Activated CD8-positive, alpha-beta memory T cell treated with anti-CD3 and anti-CD28 coated beads, Interleukin-2, amount 50 U/mL, for 4 hours (primary cell): ENCODE data around the gene TBX1.

Experiments used
- DNase-seq: peaks from one replicate; pipeline ENCODE4 v3.0.0-alpha.2; 2020

TBX1 gene

DNA sequence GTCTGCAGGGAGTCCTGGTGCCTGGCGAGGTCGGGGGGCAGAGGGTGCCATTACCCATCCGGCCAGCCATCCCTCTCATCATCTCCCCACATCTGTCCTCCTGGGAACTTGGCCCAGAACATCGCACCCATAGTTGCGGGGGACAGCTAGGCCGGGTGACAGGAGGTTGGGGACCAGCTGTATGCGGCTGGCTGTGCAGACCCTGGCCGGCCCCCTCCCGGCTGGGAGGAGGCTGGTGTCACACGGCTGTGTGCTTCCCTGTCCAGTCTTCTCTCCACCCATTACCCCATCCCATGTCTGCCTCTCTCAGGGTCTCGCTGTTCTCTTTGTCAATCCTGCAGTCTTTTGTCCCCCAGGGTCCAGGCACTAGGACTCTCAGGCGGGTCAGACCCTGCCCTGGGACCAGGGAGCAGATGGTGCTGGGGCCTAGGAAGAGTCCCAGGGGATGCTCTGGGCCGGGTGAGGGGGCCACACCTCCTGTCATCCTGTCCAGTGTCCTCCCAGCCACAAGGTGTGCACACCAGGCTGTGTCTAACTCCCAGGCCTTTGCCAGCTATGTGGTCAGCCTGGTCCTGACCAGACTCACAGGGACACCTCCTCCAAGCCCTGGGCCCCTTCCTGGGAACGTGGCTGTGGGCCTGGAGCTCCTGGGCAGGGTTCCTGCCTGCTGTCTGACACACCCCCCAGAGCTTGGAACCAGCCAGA, 6.4 kb upstream of the TBX1 start:
- no peak for DNase-seq

DNA sequence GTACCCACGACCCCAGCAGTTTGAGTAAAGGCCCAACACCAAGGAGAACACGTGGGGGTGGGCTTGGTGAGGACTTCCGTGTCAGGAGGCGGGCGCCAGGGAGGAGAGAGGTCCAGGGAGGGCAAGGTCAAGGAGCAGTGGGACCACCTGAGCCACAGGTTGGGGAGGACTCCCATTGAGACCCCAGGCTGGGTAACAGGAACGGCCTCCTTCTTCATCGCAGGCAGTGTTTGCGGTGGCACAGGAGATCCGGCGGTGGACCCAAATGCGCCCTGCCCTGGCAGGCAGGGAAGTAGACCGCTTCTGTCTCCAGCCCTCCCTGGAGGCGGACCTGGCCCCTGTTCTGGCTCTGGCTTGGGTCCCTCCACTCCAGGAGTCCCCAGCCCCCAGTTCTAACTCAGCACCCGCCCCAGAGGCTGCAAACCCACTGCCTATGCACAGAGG, 5.9 kb upstream of the TBX1 start:
- no peak for DNase-seq

DNA sequence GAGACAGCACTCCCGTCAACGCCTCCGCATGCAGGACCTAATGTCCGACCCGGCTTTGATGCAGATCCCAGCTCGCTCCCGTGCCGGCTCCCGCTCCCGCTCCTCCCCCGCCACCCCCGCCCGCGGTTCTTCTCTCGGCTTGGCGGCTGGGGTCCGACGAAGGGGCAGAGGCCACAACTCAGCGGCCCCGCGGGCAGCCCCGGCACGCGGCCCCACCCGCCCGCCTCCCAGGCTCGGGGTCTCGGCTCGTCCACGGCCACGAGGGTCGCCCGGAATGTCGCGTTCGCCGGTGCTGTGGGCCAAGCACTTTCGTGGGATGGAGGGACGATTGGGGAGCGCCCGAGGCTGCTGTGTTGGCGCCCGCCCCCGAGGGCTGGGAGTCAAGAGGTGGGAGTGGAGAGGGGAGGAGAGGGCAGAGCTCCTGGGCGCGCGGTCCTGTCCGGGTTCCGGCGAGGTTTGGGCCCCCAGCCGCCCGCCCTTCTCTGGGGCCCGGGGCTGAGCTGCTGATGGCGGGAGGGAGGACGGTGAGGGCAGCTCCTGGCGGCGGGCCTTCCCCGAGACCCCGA, 5.3 kb upstream of the TBX1 start:
- no peak for DNase-seq

DNA sequence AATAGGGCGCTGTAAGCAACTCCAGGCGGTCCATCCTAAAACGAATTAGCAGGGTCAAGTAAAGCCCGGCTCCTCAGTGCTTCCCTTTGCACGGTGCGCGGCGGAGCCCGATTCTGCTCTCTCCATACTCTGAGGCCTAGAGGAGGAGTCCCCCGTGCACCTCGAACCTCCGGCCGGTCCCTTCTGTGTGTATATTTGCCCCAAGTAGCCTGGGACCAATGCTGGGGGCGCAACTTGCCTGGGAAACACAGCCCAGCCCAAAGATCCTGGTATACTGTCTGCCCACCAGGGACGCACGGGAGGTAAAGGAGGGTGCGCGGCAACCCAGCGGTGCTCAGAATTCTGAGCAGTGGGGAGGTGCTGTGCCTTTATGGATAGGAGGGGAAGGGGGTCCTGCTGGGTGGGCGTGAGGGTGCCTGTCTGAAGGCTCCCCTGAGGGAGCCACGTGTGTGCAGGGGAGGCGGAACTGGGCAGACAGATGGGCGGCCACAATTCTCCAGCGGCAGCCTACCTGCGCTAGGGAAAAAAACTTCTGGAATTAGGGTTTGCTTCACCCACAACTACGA, 4.8 kb upstream of the TBX1 start:
- DNase-seq = no peak

DNA sequence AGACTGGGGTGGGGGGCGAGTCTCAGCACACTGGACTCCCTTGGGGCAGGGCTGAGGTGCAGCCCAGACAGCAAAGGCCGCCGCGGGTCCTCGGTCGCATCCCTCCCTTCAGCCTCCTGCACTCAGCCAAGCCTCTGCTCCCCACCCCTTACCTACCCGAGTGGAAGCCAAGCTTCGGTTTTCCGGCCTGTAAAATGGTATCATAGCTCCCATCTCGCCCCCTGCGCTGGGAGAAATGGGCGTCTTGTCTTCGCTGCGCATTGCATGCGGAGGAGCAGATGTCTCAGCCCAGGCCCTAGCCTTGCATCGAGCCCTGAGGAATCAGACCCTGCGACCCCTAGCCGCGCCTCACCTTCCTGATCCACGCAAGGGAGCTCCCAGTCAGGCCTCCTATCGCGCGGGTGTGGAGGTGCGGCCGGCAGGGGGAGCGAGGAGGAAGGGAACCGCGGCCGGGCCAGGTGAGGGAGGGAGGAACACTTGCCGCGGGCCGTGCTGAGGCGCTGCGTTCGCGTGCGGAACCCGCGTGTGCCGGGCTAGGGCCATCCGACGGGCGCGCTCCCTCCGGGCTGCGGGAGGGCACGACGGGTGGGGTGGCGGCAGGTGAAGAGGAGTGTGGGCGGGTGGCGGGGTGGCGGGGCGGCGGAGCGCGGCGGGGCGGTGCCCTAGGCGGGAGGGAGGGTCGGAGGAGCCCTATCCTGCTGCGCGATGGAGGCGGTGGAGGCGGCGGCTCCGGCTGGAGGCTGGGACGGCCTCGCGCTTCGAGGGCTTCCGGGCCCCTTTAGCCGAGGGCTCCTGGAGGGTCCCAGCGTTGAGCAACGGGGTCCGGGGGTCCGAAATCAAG, 4.1 kb upstream of the TBX1 start:
- peak; percentile 64 for DNase-seq

DNA sequence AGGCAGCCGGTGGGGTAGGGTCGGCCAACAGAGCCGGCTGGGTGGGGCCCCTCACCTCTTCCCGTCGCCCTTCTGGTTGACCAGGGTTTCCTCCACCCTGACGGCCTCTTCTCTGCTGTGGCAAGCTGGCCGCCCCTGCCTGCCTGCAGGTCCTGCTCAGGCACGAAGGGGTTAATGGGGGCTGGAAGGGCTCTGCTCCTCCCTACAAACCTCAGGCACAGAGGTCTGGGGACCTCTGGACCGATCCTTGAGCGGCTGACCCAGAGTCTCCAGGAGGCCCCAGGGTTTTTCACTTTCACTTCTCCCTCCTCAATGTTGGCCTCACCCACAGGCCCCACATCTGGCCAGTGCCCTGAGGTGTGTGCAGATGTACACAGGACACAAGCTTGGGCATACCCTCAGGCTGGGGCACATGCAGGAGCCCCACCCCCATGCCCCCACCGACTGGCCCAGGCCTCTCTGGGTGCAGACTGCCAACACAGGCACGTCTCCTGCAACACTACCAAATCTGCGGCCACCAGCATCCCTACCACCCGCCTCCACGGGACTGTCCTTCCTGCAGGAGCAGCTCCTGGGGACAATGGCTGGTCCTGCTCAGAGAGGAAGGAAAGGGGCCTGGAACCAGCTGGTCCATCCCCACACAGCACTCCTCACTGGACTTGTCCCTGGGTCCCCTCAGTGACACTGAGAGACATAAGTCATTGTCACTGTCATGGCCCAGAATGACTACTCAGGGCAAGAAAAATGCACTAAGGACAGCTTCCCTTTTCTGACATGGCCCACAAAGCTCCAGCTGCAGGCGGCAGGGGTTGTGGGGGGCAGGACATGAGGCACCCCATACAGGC, 3.2 kb upstream of the TBX1 start:
- no peak for DNase-seq

DNA sequence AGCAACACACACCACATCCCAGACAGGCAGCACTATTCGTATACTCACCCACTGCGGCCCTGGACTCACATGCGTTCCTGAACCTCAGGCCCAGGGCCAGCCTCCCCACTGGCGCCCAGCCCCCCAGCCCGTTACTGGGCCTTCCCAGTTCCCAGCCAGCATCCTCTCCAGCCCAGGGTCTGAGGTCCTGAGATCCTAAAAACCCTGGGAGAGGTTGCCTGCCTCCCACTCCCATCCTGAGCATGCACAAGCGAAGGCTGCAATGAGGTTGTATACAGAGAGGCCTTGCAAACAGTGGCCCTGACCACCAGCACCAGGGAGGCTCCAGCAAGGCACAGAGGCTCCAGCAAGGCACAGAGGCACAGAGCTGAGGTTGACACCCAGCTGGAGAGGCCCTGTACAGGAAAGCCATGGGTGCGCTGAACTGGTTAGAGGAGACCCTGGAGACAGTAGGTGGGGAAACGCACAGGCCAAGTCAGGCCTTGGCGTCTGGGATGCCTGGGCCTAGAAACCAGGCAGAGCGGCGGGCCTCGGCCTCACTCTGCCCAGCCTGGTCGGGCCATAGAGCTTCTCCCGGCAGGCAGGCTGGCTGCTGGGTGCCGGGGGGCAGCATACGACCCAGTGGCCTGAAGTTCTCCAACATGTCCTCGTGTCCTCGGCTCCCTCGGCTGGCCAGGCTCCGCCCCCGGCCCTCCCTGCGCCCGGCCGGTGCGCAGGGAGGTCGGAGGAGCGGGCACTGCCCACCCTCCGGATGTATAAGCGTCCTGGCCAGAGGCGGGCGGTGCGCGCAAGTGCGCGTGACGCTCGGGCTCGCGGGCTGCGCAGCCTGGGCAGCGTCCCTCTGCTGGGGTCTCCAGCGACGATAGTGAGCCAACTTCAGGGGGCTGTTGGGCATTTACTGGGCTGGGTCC, 2.3 kb upstream of the TBX1 start:
- no peak for DNase-seq

DNA sequence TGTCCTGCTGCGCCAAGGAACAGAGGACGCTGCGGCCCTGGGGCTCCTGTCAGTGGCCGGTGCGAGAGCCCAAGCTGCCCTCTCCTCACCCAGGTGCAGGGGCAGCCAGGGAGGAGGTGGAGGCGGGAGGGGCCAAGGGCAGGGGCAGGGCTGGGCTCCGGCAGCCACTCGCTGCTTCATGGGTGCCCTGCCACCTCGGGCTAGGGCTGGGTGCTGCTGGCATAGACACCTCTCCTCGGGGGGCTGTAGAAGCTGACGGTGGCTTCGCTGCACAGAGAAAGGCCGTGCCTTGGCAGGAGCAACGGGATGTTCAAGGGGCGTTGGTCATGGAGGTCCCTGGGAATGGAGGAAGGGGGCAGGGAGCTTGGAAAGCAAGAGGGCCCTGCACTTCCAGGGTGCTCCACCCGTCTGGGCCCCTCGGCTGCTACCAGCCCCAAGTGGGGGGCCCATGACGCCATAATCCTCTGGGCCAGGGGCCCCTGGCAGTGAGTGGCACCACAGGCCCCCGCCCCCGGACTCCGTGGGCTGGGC, 1.6 kb upstream of the TBX1 start:
- DNase-seq = no peak

DNA sequence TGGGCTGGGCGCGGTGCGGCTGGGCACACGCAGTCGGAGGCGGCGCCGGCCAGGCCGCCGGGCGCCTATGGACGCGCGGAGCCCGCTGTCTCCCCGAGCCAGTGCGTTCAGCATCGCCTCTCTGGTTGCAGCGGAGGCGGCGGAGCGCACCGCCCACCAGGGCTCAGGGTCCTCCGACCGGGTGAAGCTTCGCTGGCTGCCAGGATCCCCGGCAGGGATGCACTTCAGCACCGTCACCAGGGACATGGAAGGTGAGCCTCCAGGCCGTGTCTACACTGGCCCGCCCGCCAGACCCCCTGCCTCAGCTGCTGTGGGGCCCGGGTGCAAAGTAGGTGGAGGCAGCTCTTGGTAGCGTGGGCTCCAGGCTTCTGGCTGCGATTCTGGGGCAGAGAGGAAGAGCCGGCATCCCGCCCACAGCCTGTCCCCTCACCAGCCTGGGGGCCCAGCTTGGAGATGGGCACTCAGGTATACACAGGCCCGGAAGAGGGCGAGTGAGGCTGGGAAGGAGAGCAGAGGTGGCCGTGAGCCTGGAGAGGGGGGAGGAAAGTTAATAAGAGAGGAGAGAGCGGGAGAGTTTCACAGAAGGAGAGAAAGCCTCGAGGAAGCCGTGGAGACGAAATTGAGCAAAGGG, 1.0 kb upstream of the TBX1 start:
- DNase-seq = no peak

DNA sequence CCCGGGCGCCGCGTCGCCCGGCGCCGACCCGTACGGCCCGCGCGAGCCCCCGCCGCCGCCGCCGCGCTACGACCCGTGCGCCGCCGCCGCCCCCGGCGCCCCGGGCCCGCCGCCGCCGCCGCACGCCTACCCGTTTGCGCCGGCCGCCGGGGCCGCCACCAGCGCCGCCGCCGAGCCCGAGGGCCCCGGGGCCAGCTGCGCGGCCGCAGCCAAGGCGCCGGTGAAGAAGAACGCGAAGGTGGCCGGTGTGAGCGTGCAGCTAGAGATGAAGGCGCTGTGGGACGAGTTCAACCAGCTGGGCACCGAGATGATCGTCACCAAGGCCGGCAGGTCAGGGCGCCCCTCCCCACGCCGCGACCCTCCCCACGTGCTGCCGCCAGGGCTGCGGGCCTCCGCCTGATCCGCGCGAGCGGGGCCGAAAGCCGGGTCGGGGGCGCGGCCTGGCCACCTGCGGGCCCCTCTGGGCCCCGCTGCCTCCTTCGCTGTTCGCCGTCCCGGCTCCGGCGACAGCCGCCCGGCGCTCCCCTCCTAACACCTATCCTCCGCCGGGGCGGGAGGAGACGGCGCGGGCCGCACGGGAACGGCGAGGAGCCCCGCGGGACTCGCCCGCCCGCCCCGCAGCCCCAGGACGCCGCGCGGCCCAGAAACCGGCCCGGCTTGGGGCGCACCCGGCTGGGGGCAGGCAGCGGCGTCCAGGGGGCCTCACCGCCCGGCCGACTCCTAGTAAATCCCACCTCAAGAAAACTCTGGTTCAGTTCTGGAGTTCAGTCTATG, 560 bp downstream of the TBX1 start:
- DNase-seq = no peak

DNA sequence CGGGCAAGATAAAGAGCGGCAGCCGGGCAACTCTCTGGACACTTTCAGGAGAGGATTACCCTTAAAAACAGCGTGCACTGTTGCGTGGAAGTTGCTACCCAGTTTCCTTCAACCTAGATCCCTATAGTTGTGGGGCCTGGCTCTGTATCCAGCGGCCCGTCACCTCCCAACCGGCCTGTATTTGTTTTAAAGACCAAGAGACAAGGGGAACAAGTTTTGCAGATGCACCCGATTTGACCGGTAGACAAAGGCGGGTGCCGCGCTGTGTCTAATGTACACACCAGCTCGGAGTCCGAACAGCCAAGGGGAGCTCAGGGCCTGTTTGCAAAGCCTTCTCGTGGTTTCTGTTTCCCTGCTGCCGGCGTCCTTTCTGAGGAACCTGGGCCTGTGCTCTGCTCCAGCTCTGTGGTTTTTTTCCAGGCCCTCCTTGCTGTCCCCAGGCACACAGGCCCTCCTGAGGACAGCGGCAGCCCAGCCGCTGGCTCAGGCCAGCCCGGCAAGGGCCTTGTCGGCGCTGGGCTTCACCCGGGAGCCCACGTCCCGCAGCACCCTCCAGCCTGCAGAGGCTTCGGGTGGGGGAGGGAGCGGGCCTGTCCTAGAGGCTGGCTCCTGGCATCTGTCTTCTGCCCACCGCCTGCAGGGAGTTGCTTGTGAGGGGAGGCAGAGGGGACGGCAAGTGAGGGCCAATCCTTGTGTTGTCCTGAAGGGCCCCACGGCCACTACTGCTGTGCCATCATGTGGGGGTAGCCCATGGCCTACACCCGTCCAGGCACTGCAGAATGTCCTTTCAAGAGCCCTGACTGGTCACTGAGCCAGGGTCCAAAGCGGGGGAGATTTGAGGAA, 1.4 kb downstream of the TBX1 start:
- no peak for DNase-seq

DNA sequence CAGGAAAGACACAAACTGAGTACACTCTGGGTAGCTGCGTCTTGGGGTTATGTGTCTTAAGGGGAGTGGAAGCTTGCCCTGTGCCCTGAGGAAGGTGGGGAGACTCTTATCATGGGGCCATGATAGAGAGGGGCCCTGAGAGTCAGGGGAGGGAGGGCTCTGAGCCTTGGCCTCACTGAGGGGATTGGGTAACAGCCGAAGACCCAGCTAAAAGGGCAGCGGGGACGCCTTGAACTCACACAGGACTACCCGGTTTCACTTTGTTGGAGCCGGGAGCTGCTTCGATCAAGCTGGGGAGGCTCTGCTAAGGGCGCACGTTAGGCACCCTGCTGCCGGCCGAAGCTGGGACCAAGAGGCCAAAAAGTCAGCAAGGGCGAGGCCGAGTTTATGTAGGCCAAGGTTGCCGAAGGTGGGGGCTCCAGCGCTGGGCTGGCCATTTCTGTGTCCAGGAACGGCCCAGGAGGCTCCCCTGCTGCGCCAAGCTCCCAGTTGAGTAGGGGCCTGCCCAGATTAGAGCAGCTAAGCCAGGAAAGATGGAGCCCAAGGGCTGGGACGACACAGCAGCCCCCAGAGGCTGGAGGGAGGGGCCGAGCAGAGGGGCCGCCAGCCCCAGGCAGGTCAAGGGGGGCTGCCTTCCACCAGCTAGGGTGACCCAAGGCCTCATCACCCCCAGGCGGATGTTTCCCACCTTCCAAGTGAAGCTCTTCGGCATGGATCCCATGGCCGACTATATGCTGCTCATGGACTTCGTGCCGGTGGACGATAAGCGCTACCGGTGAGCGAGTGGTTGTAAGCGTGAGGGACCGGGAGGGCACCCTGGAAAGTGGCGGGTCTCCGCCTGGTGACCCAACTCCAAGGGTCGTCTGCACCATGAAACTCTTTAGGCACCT, 2.2 kb downstream of the TBX1 start:
- DNase-seq = no peak

DNA sequence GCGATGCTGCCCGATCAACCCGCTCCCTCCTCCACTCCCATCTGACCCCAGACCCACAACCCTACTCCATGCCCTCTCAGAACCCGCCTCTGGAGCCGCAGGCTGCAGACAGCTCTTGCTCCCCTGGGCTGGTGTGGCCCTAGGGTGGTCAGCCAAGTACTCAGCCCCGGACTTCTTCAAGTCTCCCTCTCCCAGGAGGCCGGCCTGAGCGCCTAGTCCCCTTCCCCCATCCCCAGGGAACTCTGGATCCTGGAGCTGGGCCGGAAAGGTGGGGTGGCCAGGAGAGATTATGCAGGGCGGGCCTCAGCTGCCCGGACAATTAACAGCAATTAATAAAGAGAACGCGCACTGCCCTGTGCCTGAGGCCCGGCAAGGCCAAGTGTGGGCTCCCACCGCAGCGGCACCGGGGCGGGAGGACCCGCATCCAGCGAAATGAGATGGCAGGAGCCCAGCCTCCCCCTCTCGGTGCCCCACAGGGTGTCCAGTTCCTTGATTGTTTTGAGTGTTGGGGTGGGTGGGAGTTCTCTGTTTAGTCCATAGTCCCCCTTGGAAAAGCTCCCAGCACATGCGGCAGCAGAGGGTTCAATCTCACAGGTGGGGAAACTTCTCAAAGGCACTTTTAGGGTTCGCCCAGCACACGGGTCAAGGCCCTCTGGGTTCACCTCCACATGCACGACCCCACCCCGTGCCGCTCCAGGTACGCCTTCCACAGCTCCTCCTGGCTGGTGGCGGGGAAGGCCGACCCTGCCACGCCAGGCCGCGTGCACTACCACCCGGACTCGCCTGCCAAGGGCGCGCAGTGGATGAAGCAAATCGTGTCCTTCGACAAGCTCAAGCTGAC, 3.1 kb downstream of the TBX1 start:
- no peak for DNase-seq

DNA sequence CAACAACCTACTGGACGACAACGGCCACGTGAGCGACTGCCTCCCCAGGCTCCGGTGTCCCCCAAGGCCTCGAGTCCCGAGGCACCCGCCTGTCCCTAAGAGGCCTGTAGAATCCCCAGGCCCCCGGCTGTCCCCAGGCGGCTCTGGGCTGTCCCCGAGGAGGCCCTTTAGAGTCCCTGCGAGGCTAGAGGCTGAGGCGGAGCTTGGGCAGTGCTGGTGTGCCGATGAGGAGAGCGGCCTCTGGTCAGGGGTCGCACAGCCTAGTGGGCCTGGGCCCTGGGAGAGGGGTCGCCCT, 3.7 kb downstream of the TBX1 start:
- no peak for DNase-seq

DNA sequence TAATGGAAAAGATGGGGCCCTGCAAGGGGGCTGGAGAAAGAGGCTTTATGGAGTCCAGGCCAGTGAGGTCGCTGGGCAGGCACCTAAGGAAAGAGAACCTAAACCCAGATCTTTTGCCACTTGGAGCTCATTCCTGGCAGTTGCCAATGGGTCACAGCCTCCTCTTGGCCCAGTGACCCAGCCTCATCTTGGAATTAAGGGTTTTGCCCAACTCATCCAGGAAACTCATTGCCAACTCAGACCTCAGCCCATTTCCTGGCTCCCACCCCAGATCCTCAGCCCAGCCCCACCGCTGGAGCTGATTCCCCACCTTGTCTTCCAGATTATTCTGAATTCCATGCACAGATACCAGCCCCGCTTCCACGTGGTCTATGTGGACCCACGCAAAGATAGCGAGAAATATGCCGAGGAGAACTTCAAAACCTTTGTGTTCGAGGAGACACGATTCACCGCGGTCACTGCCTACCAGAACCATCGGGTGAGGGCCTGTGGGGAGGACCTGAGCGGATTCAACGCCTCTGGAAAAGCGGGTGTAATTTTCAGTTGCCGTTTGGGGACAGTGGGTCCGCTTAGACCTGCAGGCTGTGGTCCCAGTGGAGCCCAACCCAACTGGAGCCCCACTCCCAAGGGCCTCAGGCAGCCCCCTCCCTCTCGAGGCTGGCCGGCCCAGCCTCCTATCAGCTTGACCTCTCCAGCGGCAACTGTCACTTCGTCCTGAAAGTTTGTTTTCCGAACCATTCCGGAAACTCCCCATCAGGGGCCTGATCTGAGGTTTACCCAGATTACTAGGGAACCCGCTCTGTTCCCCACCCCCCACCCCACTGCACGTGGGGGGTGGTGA, 4.3 kb downstream of the TBX1 start:
- no peak for DNase-seq

DNA sequence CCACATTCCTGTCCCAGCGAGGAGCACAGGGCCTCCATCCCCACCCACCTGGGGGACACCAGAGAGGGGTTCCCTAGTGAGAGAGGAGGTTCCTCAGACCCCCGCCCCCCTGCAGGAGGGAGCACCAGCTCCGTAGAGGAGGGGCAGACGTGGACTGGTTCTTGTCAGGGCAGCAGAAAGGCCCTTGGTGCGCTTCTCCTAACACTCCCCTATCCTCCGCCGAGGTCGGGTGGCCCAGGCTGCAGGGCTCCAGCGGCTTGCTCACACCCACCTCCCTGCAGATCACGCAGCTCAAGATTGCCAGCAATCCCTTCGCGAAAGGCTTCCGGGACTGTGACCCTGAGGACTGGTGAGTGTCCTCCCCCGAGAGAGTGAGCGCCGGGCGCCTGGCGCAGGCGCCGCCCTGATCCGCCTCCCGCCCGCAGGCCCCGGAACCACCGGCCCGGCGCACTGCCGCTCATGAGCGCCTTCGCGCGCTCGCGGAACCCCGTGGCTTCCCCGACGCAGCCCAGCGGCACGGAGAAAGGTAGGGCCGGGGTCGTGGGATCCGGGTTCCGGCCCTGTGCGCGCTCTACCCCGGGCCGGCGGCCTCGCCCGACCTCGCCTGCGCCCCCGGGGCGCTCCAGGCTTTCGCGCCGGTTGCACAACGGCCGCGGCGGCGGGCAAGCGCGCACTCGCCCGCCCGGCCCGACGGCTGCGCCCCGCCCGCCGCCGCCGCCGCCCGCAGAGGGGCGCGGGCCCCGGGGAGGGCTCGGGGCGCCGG, 5.1 kb downstream of the TBX1 start:
- DNase-seq = no peak
